ENCODE results near the gene IGSF5. TPM values are rescaled to one million over a fixed set of nuclear protein-coding genes. Genes with fewer than 3 reads are reported as not detected.

Gene IGSF5
- total RNA-seq, 1 donor from 2014 or later, result 0.60 TPM

DNA sequence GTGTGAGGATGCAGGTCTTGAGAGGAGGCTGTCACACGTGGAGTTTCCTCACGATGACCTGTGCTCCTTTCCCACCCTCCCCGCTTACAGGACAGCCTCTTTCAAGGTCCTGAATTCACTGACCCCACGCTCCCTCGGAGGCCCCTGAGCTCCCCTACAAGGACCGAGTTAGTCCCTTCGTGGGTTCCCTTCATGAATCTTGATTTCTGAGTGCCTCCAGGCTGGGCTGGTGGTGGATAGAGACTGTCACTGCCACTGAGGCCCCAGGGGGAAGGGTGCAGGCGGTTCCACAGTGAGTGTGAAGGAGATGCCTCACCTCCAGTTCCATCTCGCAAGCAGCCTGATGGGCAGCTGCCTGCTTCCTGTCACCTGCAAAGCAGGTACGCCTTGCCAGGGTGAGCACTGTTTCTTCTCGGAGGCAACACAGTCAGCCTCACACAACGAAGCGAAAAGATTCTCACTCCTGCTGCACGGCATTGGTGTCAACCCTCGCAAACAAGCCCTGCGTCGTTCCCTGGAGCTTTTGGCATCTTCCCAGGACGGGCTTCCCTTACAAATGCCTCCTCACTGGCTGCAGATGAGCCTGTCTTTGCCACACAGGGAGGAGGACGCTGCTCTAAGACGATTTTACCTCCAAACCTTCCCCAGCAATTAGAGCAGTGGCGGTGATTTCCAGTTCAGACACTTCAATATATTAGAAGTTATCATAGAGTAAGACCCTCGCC is 95.6 kb downstream of the IGSF5 start:
- no peak overlapping the region for H3K27ac Mint-ChIP-seq
- peak overlapping the region; percentile 34 for H2AFZ ChIP-seq (replicated peaks)
- H3K79me2 ChIP-seq (ENCODE audit: low read depth), result no peaks in the 10 kb centered on the region
- TF ChIP-seq, protein P1, sequence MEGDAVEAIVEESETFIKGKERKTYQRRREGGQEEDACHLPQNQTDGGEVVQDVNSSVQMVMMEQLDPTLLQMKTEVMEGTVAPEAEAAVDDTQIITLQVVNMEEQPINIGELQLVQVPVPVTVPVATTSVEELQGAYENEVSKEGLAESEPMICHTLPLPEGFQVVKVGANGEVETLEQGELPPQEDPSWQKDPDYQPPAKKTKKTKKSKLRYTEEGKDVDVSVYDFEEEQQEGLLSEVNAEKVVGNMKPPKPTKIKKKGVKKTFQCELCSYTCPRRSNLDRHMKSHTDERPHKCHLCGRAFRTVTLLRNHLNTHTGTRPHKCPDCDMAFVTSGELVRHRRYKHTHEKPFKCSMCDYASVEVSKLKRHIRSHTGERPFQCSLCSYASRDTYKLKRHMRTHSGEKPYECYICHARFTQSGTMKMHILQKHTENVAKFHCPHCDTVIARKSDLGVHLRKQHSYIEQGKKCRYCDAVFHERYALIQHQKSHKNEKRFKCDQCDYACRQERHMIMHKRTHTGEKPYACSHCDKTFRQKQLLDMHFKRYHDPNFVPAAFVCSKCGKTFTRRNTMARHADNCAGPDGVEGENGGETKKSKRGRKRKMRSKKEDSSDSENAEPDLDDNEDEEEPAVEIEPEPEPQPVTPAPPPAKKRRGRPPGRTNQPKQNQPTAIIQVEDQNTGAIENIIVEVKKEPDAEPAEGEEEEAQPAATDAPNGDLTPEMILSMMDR (IDR thresholded peaks at IDR 0.05), result no peak
- no peak for TF ChIP-seq EZH2phosphoT487 (IDR thresholded peaks at IDR 0.05)
- TF ChIP-seq EZH2 (IDR thresholded peaks at IDR 0.05), result no peak
- H3K36me3 ChIP-seq, result no peaks in the 10 kb centered on the region
- no peaks in the 10 kb centered on the region for H3K36me3 Mint-ChIP-seq
- no peak overlapping the region for H3K4me3 ChIP-seq
- no peak for DNase-seq (ENCODE audit: low spot score)
- peaks cover 10% of the 10 kb centered on the region for H3K9me3 Mint-ChIP-seq
- H3K4me1 ChIP-seq, result peaks cover 12% of the 10 kb centered on the region
- H3K4me1 Mint-ChIP-seq, result peaks cover 34% of the 10 kb centered on the region
- peaks cover 6% of the 10 kb centered on the region for H3K27me3 Mint-ChIP-seq (ENCODE audit: insufficient read depth, low read depth)
- H3K4me3 Mint-ChIP-seq, result no peak overlapping the region
- no peaks in the 10 kb centered on the region for H3K27me3 ChIP-seq
- H3K27ac ChIP-seq, result no peak overlapping the region
- no peaks in the 10 kb centered on the region for H3K9me3 ChIP-seq (ENCODE audit: low read depth)
- H4K20me1 ChIP-seq (ENCODE audit: low read depth), result no peaks in the 10 kb centered on the region
- no peak overlapping the region for H3K9ac ChIP-seq
- H3F3A ChIP-seq (ENCODE audit: low read depth), result no peaks in the 10 kb centered on the region
- H3K4me2 ChIP-seq, result no peak overlapping the region

DNA sequence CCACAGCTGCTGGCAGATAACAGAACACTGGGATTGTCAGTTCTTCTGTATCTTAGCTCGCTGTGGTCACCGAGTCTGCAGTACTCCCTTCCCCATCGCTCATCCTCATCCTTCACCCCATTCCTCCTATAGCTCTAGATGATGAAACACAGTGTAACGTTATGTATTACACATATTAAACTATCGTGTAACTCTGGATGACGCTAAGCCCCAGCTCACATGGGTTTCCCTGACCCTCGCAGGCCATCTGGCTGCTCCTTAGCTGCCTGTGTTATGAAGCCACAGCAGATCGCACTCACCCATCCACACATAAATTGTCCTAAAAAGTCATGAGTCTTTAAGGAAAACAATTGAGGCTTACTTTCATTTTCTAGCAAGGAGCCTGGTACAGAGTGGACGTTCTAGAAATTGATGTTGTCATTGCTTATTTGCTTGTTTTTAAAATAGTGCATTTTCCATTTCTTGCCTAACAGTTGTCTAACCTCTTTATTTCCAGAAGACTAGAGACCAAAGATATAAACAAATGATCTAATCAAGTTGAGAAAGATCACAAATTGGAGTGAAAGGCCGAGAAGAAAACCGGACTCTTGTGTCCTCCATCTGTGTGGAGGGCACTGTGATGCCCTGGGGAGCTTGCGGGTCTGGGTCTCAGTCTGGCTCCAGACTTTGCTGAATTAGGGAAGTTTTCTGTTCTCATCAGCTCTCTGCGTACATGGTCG is 97.9 kb downstream of the IGSF5 start:
- no peak for DNase-seq (ENCODE audit: low spot score)
- peak overlapping the region; percentile 51 for H3K27ac Mint-ChIP-seq
- H3K27me3 Mint-ChIP-seq (ENCODE audit: insufficient read depth, low read depth), result peaks cover 11% of the 10 kb centered on the region
- peaks cover 17% of the 10 kb centered on the region for H3K9me3 Mint-ChIP-seq
- H3K27ac ChIP-seq, result no peak overlapping the region
- no peak overlapping the region for H3K4me2 ChIP-seq
- H3K4me3 Mint-ChIP-seq, result no peak overlapping the region
- H3K4me3 ChIP-seq, result no peak overlapping the region
- no peaks in the 10 kb centered on the region for H3K36me3 Mint-ChIP-seq
- H3K79me2 ChIP-seq (ENCODE audit: low read depth), result no peaks in the 10 kb centered on the region
- H3K27me3 ChIP-seq, result no peaks in the 10 kb centered on the region
- H3K4me1 ChIP-seq, result peaks cover 16% of the 10 kb centered on the region
- H3K4me1 Mint-ChIP-seq, result peaks cover 52% of the 10 kb centered on the region
- no peaks in the 10 kb centered on the region for H3F3A ChIP-seq (ENCODE audit: low read depth)
- no peak overlapping the region for H3K9ac ChIP-seq
- H2AFZ ChIP-seq (replicated peaks), result no peak overlapping the region
- H4K20me1 ChIP-seq (ENCODE audit: low read depth), result no peaks in the 10 kb centered on the region
- H3K9me3 ChIP-seq (ENCODE audit: low read depth), result no peaks in the 10 kb centered on the region
- H3K36me3 ChIP-seq, result no peaks in the 10 kb centered on the region
- TF ChIP-seq EZH2phosphoT487 (IDR thresholded peaks at IDR 0.05) (no peak), EZH2 (IDR thresholded peaks at IDR 0.05) (no peak)
- TF ChIP-seq, protein P1 (IDR thresholded peaks at IDR 0.05), result no peak

DNA sequence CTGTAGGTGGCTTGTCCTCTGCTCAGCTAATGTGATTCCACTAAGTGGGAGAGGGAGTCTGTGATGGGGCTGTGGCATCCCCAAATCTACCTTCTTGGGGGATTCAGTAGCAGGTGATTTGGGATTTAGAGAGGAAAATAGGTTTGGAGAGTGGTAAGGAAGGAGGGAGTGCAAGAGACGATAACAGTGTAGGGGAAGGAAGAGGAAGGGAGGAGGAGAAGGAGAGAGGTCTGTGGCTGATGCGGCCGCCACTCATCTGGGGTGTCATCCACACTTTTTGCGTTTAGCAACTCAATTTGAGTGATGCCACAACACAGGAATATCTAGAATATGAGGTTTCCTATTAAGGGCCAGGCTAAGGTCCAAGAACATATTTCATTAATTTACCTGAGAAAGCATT is 98.5 kb downstream of the IGSF5 start:
- Mint-ChIP-seq H3K27me3 (ENCODE audit: insufficient read depth, low read depth) (peaks cover 11% of the 10 kb centered on the region), H3K9me3 (peaks cover 21% of the 10 kb centered on the region), H3K27ac (peak overlapping the region; percentile 51), H3K4me3 (no peak overlapping the region), H3K4me1 (peaks cover 53% of the 10 kb centered on the region), H3K36me3 (no peaks in the 10 kb centered on the region)
- Histone ChIP-seq H3K9me3 (ENCODE audit: low read depth) (no peaks in the 10 kb centered on the region), H3K9ac (no peak overlapping the region), H3K4me1 (peaks cover 16% of the 10 kb centered on the region), H3K4me2 (no peak overlapping the region), H2AFZ (replicated peaks) (no peak overlapping the region), H3F3A (ENCODE audit: low read depth) (no peaks in the 10 kb centered on the region), H3K36me3 (no peaks in the 10 kb centered on the region), H3K4me3 (no peak overlapping the region), H4K20me1 (ENCODE audit: low read depth) (no peaks in the 10 kb centered on the region), H3K27me3 (no peaks in the 10 kb centered on the region), H3K27ac (no peak overlapping the region), H3K79me2 (ENCODE audit: low read depth) (no peaks in the 10 kb centered on the region)
- no peak for TF ChIP-seq EZH2phosphoT487 (IDR thresholded peaks at IDR 0.05)
- DNase-seq (ENCODE audit: low spot score), result no peak

DNA sequence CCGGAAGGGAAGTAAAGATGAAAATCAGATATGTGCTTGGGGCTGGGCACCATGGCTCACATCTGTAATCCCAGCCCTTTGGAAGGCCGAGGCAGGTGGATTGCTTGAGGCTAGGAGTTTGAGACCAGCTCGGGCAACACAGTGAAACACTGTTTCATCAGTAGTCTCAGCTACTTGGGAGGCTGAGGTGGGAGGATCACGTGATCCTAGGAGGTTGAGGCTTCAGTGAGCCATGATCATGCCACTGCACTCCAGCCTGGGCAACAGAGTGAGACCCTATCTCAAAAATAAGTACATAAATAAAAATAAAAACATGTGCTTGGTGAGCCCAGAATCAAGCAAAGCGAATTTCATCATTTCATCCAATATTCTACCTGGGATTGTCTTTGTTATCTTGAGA is 98.9 kb downstream of the IGSF5 start:
- Histone ChIP-seq H2AFZ (replicated peaks) (no peak overlapping the region), H3K4me3 (no peak overlapping the region), H4K20me1 (ENCODE audit: low read depth) (no peaks in the 10 kb centered on the region), H3K9me3 (ENCODE audit: low read depth) (no peaks in the 10 kb centered on the region), H3K36me3 (no peaks in the 10 kb centered on the region), H3K4me2 (no peak overlapping the region), H3K79me2 (ENCODE audit: low read depth) (no peaks in the 10 kb centered on the region), H3K27ac (no peak overlapping the region), H3F3A (ENCODE audit: low read depth) (no peaks in the 10 kb centered on the region), H3K4me1 (peaks cover 16% of the 10 kb centered on the region), H3K27me3 (no peaks in the 10 kb centered on the region), H3K9ac (no peak overlapping the region)
- Mint-ChIP-seq H3K9me3 (peaks cover 21% of the 10 kb centered on the region), H3K27me3 (ENCODE audit: insufficient read depth, low read depth) (peaks cover 11% of the 10 kb centered on the region), H3K27ac (peak overlapping the region; percentile 97), H3K36me3 (no peaks in the 10 kb centered on the region), H3K4me3 (peak overlapping the region; percentile 71), H3K4me1 (peaks cover 55% of the 10 kb centered on the region)
- TF ChIP-seq EZH2 (IDR thresholded peaks at IDR 0.05) (no peak), EZH2phosphoT487 (IDR thresholded peaks at IDR 0.05) (no peak)
- TF ChIP-seq, protein P1 (IDR thresholded peaks at IDR 0.05), result no peak
- no peak for DNase-seq (ENCODE audit: low spot score)

Data from neural progenitor cell (in vitro differentiated cells).